A549 (cell line): Measurements from ENCODE around the gene KMT2C. TPM values are rescaled to one million over a fixed set of nuclear protein-coding genes. Genes with fewer than 3 reads are reported as not detected.
"Not testable (repeated sequence)": the region's sequence is repeated elsewhere in the genome, so short reads cannot be mapped to it uniquely, and the experiment has no call there.

ENCODE experiments used
- ATAC-seq, 2 experiments: fragments of 200-7000 bp in 1 of 2; fragments of >200 bp in 1 of 2; cut with Nextera tagmentation in 1 of 2; cut with Tn5 transposase in 1 of 2; 3 replicates each; pipeline versions ENCODE4 v1.8.0 to v1.9.1; 2018 to 2020; ENCODE audit warnings: mild to moderate bottlenecking in 1 of 2, moderate library complexity in 1 of 2
- CTCF ChIA-PET: fragments of 300-600 bp; sonication (Branson Sonifier 250); formaldehyde crosslinking; extraction: SDS; loops from one replicate; lab custom pipeline; 2021; ENCODE audit warnings: antibody characterized with exemption, inconsistent platforms; lab: Yijun Ruan, JAX
- POLR2A ChIA-PET: fragments of 350-600 bp; formaldehyde crosslinking; extraction: SDS; loops from one replicate; lab custom pipeline; 2021; ENCODE audit warnings: antibody characterized with exemption, inconsistent platforms; lab: Yijun Ruan, JAX
- DNase-seq, 2 experiments: peaks; one replicate each; pipeline versions ENCODE4 v3.0.0 to v3.0.0-alpha.2; 2011 to 2016; ENCODE audit warnings: low read depth in 1 of 2, low spot score in 1 of 2
- FAIRE-seq: peaks from 2 replicates; lab custom pipeline; 2011; peaks lifted over from hg19 to GRCh38; lab: Jason Lieb, UNC
- H3K27ac ChIP-seq, 2 experiments: fragments of >200 bp; sonication (Bioruptor Twin); formaldehyde crosslinking; 3 replicates each; pipeline ENCODE4 v1.5.1; 2016 to 2017
- H3K4me1 ChIP-seq: fragments of >200 bp; sonication (Bioruptor Twin); formaldehyde crosslinking; 3 replicates; pipeline ENCODE4 v1.6.1; 2016
- H3K4me2 ChIP-seq: fragments of >200 bp; sonication (Bioruptor Twin); formaldehyde crosslinking; 3 replicates; pipeline ENCODE4 v1.6.1; 2016
- H3K4me3 ChIP-seq: fragments of >200 bp; sonication (Bioruptor Twin); formaldehyde crosslinking; 3 replicates; pipeline ENCODE4 v1.5.1; 2016
- H3K9me3 ChIP-seq: fragments of >200 bp; sonication (Bioruptor Twin); formaldehyde crosslinking; 3 replicates; pipeline ENCODE4 v1.6.1; 2016
- CEBPB ChIP-seq, 2 experiments: fragments of >200 bp in 1 of 2; sonication (Bioruptor Twin) in 1 of 2; formaldehyde crosslinking in 1 of 2; IDR thresholded peaks; 2 replicates each; pipeline ENCODE4 v1.6.1; 2012 to 2016
- EHMT2 ChIP-seq: fragments of 200-600 bp; sonication (generic); IDR thresholded peaks from 2 replicates; pipeline ENCODE4 v1.6.1; 2016; ENCODE audit warnings: antibody characterized with exemption, low read depth, mild to moderate bottlenecking, moderate library complexity
- ELK1 ChIP-seq: fragments of 150-350 bp; IDR thresholded peaks from 2 replicates; pipeline ENCODE4 v1.6.1; 2014; ENCODE audit warnings: low read depth, mild to moderate bottlenecking, low read length
- FOXS1 ChIP-seq: fragments of 250-450 bp; sonication (Bioruptor Pico); IDR thresholded peaks from 2 replicates; pipeline ENCODE4 v1.5.0; 2020; ENCODE audit warnings: mild to moderate bottlenecking, moderate library complexity
- HDAC2 ChIP-seq: fragments of 200-600 bp; sonication (generic); IDR thresholded peaks from 2 replicates; pipeline ENCODE4 v1.6.1; 2016
- HES2 ChIP-seq: fragments of >200 bp; sonication (Bioruptor Twin); formaldehyde crosslinking; IDR thresholded peaks from 2 replicates; pipeline ENCODE4 v1.6.1; 2016
- HOXB13 ChIP-seq: fragments of 250-450 bp; sonication (Bioruptor Pico); IDR thresholded peaks from 2 replicates; pipeline ENCODE4 v1.5.0; 2020; ENCODE audit warnings: low read depth, mild to moderate bottlenecking, moderate library complexity
- JUN ChIP-seq, 2 experiments: fragments of >200 bp; sonication (Bioruptor Twin); formaldehyde crosslinking; IDR thresholded peaks; 2 replicates in 1 of 2; 3 replicates in 1 of 2; pipeline ENCODE4 v1.6.1; 2016 to 2017
- JUNB ChIP-seq: fragments of >200 bp; sonication (Bioruptor Twin); formaldehyde crosslinking; IDR thresholded peaks from 2 replicates; pipeline ENCODE4 v1.6.1; 2016
- NFE2L2 ChIP-seq: fragments of 150-350 bp; conservative IDR thresholded peaks from 2 replicates; pipeline ENCODE4 v1.6.1; 2014; ENCODE audit warnings: low read length
- NR3C1 ChIP-seq: fragments of >200 bp; sonication (Bioruptor Twin); formaldehyde crosslinking; IDR thresholded peaks from 3 replicates; pipeline ENCODE4 v1.6.1; 2017
- PBX3 ChIP-seq: IDR thresholded peaks from 2 replicates; pipeline ENCODE4 v1.6.1; 2012
- PHF8 ChIP-seq: fragments of 200-600 bp; sonication (generic); IDR thresholded peaks from 2 replicates; pipeline ENCODE4 v1.6.1; 2016; ENCODE audit warnings: low read depth, mild to moderate bottlenecking, antibody characterized with exemption, moderate library complexity, borderline replicate concordance
- POLR2A ChIP-seq: IDR thresholded peaks from 2 replicates; pipeline ENCODE4 v1.6.1; 2012; ENCODE audit warnings: mild to moderate bottlenecking, low read length
- RAD21 ChIP-seq, 2 experiments: fragments of >200 bp in 1 of 2; sonication (Bioruptor Twin) in 1 of 2; formaldehyde crosslinking in 1 of 2; IDR thresholded peaks in 1 of 2; conservative IDR thresholded peaks in 1 of 2; 2 replicates in 1 of 2; 3 replicates in 1 of 2; pipeline ENCODE4 v1.6.1; 2012 to 2018; ENCODE audit warnings: inconsistent platforms in 1 of 2
- RCOR1 ChIP-seq: fragments of 150-350 bp; IDR thresholded peaks from 2 replicates; pipeline ENCODE4 v1.6.1; 2014; ENCODE audit warnings: antibody characterized with exemption, low read length, low read depth
- RFX5 ChIP-seq: fragments of 450-650 bp; IDR thresholded peaks from 2 replicates; pipeline ENCODE4 v1.7.1; 2014; ENCODE audit warnings: antibody characterized with exemption, mild to moderate bottlenecking, moderate library complexity
- TFCP2L1 ChIP-seq: fragments of 250-450 bp; sonication (Bioruptor Pico); IDR thresholded peaks from 2 replicates; pipeline ENCODE4 v1.5.0; 2021; ENCODE audit warnings: mild to moderate bottlenecking
- TP53 ChIP-seq: fragments of 250-450 bp; sonication (Bioruptor Pico); IDR thresholded peaks from 2 replicates; pipeline ENCODE4 v1.5.0; 2021; ENCODE audit warnings: mild to moderate bottlenecking, moderate library complexity
- ZFP36 ChIP-seq: fragments of 450-650 bp; IDR thresholded peaks from 2 replicates; pipeline ENCODE4 v1.6.1; 2014; ENCODE audit warnings: borderline replicate concordance; ENCODE audit not compliant: partially characterized antibody
- WGBS: methylation state at CpG from one replicate; pipeline ENCODE4 v1.1.6; 2017; ENCODE audit errors: missing lambda C conversion rate; 5-methylcytosine and 5-hydroxymethylcytosine counted together
- polyA plus RNA-seq, 4 experiments: library from polyadenylated mRNA; depleted of rRNA in 3 of 4; stranded (reverse); fragments of >200 nt; fragmentation: RNase III in 1 of 4; extraction: RNeasy Plus Mini Kit Qiagen cat#74134 plus additional on column Dnase treatment in 1 of 4; gene quantifications; 2 replicates in 3 of 4; 3 replicates in 1 of 4; pipeline ENCODE4 v1.2.3, GENCODE V29; 2011 to 2017
- TF ChIP-seq, protein P1 (sequence below): fragments of 200-600 bp; sonication (generic); IDR thresholded peaks from 2 replicates; pipeline ENCODE4 v1.6.1; 2016; ENCODE audit warnings: antibody characterized with exemption, mild to moderate bottlenecking, moderate library complexity

Gene KMT2C
- polyA plus RNA-seq, 2 of the 4 experiments (the other 2 are of a cell fraction) = 4.2 to 13.1 TPM

DNA sequence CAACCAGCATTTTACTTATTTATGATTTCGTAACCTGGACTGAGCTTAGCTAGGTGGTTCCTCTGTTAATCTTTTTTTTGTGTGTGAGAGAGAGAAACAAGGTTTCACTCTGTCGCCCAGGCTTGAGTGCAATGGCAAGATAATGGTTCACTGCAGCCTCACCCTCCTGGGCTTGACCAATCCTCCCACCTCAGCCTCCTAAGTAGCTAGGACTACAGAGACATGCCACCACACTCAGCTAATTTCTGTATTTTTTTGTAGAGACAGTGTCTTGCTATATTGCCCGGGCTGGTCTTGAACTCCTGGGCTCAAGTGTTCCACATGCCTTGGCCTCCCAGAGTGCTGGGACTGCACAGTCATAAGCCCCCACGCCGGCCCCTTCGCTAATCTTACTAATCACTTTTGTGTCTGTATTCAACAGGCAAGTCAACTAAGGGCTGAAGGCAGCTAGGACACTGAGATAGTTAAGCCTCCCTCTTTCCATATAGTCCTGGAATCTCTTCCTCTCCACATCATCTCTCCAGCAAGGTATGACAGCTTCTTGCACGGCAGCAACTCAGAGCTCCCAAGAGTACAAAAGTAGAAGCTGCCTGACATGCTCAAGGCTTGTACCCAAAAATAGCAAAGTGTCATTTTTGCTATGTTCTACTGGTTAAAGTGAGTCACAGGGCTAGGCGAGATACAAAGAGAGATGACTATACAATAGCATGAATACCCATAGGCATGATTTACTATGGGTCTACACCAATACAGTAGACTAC is 11.3 kb downstream of the KMT2C start:
- peaks cover 18% of the 10 kb centered on the region; the same call in 1 of the 3 replicates for H3K9me3 ChIP-seq
- TF ChIP-seq NR3C1 = no peak
- TF ChIP-seq JUN (IDR thresholded peaks at IDR 0.05) = no peak
- no peak overlapping the region for H3K4me2 ChIP-seq
- 92% methylated on average over 8 of the region's 8 CpGs for WGBS
- no peak for DNase-seq
- no peak for ATAC-seq
- ChIA-PET POLR2A (no interaction called here), CTCF (no interaction called here)
- peaks cover 15% of the 10 kb centered on the region for H3K4me1 ChIP-seq
- H3K4me3 ChIP-seq = no peak overlapping the region
- no peak overlapping the region for H3K27ac ChIP-seq
- no peak for FAIRE-seq

- Histone ChIP-seq H3K9me3 (peaks cover 18% of the 10 kb centered on the region; the same call in 1 of the 3 replicates), H3K4me2 (no peak overlapping the region), H3K27ac (no peak overlapping the region), H3K4me1 (peaks cover 11% of the 10 kb centered on the region), H3K4me3 (no peak overlapping the region)
- no peak for DNase-seq
- FAIRE-seq = no peak
- WGBS = 92% methylated on average over 3 of the region's 3 CpGs
- ChIA-PET CTCF (no interaction called here), POLR2A (no interaction called here)
- ATAC-seq = no peak
- no peak for TF ChIP-seq TFCP2L1 (CRISPR knock-in tag)
- no peak for TF ChIP-seq HDAC2
- no peak for TF ChIP-seq FOXS1 (CRISPR knock-in tag)
- no peak for TF ChIP-seq POLR2A
- no peak for TF ChIP-seq ELK1
- no peak for TF ChIP-seq CEBPB (IDR thresholded peaks at IDR 0.05)
- no peak for TF ChIP-seq RCOR1
- no peak for TF ChIP-seq RFX5
- no peak for TF ChIP-seq PHF8
- TF ChIP-seq HES2 = no peak
- TF ChIP-seq ZFP36 = no peak
- TF ChIP-seq RAD21 (conservative IDR thresholded peaks at IDR 0.05 in 1 of 2, IDR thresholded peaks at IDR 0.05 in 1 of 2) = no peak
- TF ChIP-seq JUNB = no peak
- TF ChIP-seq PBX3 = no peak
- no peak for TF ChIP-seq TP53
- no peak for TF ChIP-seq NFE2L2
- TF ChIP-seq HOXB13 (CRISPR knock-in tag) = no peak
- TF ChIP-seq, protein P1, sequence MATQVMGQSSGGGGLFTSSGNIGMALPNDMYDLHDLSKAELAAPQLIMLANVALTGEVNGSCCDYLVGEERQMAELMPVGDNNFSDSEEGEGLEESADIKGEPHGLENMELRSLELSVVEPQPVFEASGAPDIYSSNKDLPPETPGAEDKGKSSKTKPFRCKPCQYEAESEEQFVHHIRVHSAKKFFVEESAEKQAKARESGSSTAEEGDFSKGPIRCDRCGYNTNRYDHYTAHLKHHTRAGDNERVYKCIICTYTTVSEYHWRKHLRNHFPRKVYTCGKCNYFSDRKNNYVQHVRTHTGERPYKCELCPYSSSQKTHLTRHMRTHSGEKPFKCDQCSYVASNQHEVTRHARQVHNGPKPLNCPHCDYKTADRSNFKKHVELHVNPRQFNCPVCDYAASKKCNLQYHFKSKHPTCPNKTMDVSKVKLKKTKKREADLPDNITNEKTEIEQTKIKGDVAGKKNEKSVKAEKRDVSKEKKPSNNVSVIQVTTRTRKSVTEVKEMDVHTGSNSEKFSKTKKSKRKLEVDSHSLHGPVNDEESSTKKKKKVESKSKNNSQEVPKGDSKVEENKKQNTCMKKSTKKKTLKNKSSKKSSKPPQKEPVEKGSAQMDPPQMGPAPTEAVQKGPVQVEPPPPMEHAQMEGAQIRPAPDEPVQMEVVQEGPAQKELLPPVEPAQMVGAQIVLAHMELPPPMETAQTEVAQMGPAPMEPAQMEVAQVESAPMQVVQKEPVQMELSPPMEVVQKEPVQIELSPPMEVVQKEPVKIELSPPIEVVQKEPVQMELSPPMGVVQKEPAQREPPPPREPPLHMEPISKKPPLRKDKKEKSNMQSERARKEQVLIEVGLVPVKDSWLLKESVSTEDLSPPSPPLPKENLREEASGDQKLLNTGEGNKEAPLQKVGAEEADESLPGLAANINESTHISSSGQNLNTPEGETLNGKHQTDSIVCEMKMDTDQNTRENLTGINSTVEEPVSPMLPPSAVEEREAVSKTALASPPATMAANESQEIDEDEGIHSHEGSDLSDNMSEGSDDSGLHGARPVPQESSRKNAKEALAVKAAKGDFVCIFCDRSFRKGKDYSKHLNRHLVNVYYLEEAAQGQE = no peak
- no peak for TF ChIP-seq EHMT2
Measured at GRCh38 chr7:152423991-152424347, 11.8 kb downstream of the KMT2C start.

GRCh38 chr7:152423171-152423570 is 12.6 kb downstream of the KMT2C start:
- H3K4me3 ChIP-seq, H3K27ac ChIP-seq, H3K4me2 ChIP-seq, POLR2A ChIA-PET, FAIRE-seq, H3K4me1 ChIP-seq, ATAC-seq, CTCF ChIA-PET, DNase-seq: not testable (repeated sequence)
- 92% methylated on average over 4 of the region's 4 CpGs for WGBS
- H3K9me3 ChIP-seq = peaks cover 18% of the 10 kb centered on the region; the same call in 1 of the 3 replicates

DNA sequence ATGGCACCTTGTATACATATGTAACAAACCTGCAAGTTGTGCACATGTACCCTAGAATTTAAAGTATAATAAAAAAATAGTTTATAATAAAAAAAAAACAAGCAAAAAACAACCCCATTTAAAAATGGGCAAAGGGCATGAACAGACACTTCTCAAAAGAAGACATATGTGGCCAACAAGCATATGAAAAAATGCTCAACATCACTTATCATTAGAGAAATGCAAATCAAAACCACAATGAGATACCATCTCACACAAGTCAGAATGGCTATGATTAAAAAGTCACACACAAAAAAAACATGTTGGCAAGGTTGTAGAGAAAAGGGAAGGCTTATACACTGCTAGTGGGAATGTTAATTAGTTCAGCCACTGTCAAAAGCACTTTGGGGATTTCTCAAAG is 14.9 kb downstream of the KMT2C start:
- POLR2A ChIA-PET, DNase-seq, FAIRE-seq, ATAC-seq, H3K4me1 ChIP-seq, H3K4me3 ChIP-seq, H3K27ac ChIP-seq, H3K4me2 ChIP-seq, CTCF ChIA-PET: not testable (repeated sequence)
- H3K9me3 ChIP-seq = peaks cover 18% of the 10 kb centered on the region; the same call in 1 of the 3 replicates
